H9 (cell line): ENCODE results near the gene CST4. TPM values are rescaled to one million over a fixed set of nuclear protein-coding genes. Genes with fewer than 3 reads are reported as not detected.
"Not testable (repeated sequence)": the region's sequence is repeated elsewhere in the genome, so short reads cannot be mapped to it uniquely, and the experiment has no call there.

ENCODE experiments used
- DNase-seq: peaks from one replicate; pipeline ENCODE4 v3.0.0-alpha.2; 2017
- H2AFZ ChIP-seq: one replicate; pipeline ENCODE4 v1.6.1; 2013; ENCODE audit warnings: mild to moderate bottlenecking, low read length, control low read depth, moderate library complexity
- H2AK5ac ChIP-seq: 2 replicates; pipeline ENCODE4 v1.6.1; 2013; ENCODE audit warnings: low read length, control low read depth, mixed read lengths; ENCODE audit not compliant: insufficient read length
- H2BK120ac ChIP-seq: one replicate; pipeline ENCODE4 v1.6.1; 2013; ENCODE audit warnings: low read depth, mild to moderate bottlenecking, low read length, control low read depth, inconsistent platforms; ENCODE audit not compliant: poor library complexity, severe bottlenecking
- H2BK12ac ChIP-seq: 2 replicates; pipeline ENCODE4 v1.6.1; 2013; ENCODE audit warnings: low read length, control low read depth, mixed read lengths, low read depth; ENCODE audit not compliant: insufficient read length
- H2BK15ac ChIP-seq: 2 replicates; pipeline ENCODE4 v1.6.1; 2013; ENCODE audit warnings: low read depth, low read length, control low read depth
- H2BK20ac ChIP-seq: one replicate; pipeline ENCODE4 v1.6.1; 2013; ENCODE audit warnings: low read depth, mild to moderate bottlenecking, low read length, control low read depth, inconsistent platforms; ENCODE audit not compliant: poor library complexity, severe bottlenecking
- H2BK5ac ChIP-seq: 2 replicates; pipeline ENCODE4 v1.6.1; 2013; ENCODE audit warnings: low read length, control low read depth, mixed read lengths; ENCODE audit not compliant: insufficient read length
- H3K14ac ChIP-seq: 2 replicates; pipeline ENCODE4 v1.6.1; 2013; ENCODE audit warnings: low read length, control low read depth; ENCODE audit not compliant: insufficient read depth
- H3K18ac ChIP-seq: 2 replicates; pipeline ENCODE4 v1.6.1; 2013; ENCODE audit warnings: low read depth, mild to moderate bottlenecking, mixed read lengths, low read length, control low read depth; ENCODE audit not compliant: insufficient read length
- H3K23ac ChIP-seq: 2 replicates; pipeline ENCODE4 v1.6.1; 2013; ENCODE audit warnings: low read length, control low read depth, mixed read lengths, low read depth; ENCODE audit not compliant: insufficient read length
- H3K23me2 ChIP-seq: 2 replicates; pipeline ENCODE4 v1.6.1; 2013; ENCODE audit warnings: low read depth, mild to moderate bottlenecking, mixed read lengths, low read length, control low read depth; ENCODE audit not compliant: insufficient read length, poor library complexity, severe bottlenecking
- H3K27ac ChIP-seq: 2 replicates; pipeline ENCODE4 v1.5.1; 2013; ENCODE audit warnings: low read length, control low read depth, mixed read lengths, low read depth; ENCODE audit not compliant: insufficient read length
- H3K27me3 ChIP-seq: 2 replicates; pipeline ENCODE4 v1.6.1; 2013; ENCODE audit warnings: low read length, control low read depth, inconsistent platforms; ENCODE audit not compliant: insufficient read depth
- H3K4ac ChIP-seq: 2 replicates; pipeline ENCODE4 v1.6.1; 2013; ENCODE audit warnings: low read depth, mild to moderate bottlenecking, control low read depth, inconsistent platforms, low read length, moderate library complexity
- H3K4me1 ChIP-seq: 2 replicates; pipeline ENCODE4 v1.6.1; 2013; ENCODE audit warnings: low read length, control low read depth, inconsistent platforms; ENCODE audit not compliant: insufficient read depth
- H3K4me2 ChIP-seq: 2 replicates; pipeline ENCODE4 v1.6.1; 2013; ENCODE audit warnings: low read length, control low read depth, mixed read lengths; ENCODE audit not compliant: insufficient read length, insufficient read depth
- H3K56ac ChIP-seq: 2 replicates; pipeline ENCODE4 v1.6.1; 2013; ENCODE audit warnings: low read depth, mild to moderate bottlenecking, mixed read lengths, low read length, control low read depth; ENCODE audit not compliant: insufficient read length
- H3K79me1 ChIP-seq: 2 replicates; pipeline ENCODE4 v1.6.1; 2013; ENCODE audit warnings: low read depth, mild to moderate bottlenecking, moderate library complexity, low read length, control low read depth, inconsistent platforms; ENCODE audit not compliant: insufficient read depth, poor library complexity, severe bottlenecking
- H3K79me2 ChIP-seq: 2 replicates; pipeline ENCODE4 v1.6.1; 2013; ENCODE audit warnings: low read length, control low read depth, inconsistent platforms; ENCODE audit not compliant: insufficient read depth
- H3K9ac ChIP-seq: 2 replicates; pipeline ENCODE4 v1.6.1; 2013; ENCODE audit warnings: low read length, control low read depth, mixed read lengths; ENCODE audit not compliant: insufficient read length; ENCODE audit errors: extremely low read depth
- H3K9me3 ChIP-seq: one replicate; pipeline ENCODE4 v1.6.1; 2013; ENCODE audit warnings: low read depth, low read length, inconsistent platforms; ENCODE audit not compliant: control insufficient read depth
- H3T11ph ChIP-seq: one replicate; pipeline ENCODE4 v1.6.1; 2013; ENCODE audit warnings: mild to moderate bottlenecking, low read length, control low read depth, inconsistent platforms
- H4K20me1 ChIP-seq: one replicate; pipeline ENCODE4 v1.6.1; 2013; ENCODE audit not compliant: control insufficient read depth, insufficient read length, insufficient read depth
- H4K5ac ChIP-seq: 2 replicates; pipeline ENCODE4 v1.6.1; 2013; ENCODE audit warnings: low read depth, mild to moderate bottlenecking, mixed read lengths, low read length, control low read depth; ENCODE audit not compliant: insufficient read length
- H4K8ac ChIP-seq: replicated peaks from 2 replicates; pipeline ENCODE4 v1.6.1; 2013; ENCODE audit warnings: low read length, control low read depth, mixed read lengths, low read depth; ENCODE audit not compliant: insufficient read length
- H4K91ac ChIP-seq: 2 replicates; pipeline ENCODE4 v1.6.1; 2013; ENCODE audit warnings: low read depth, mild to moderate bottlenecking, moderate library complexity, mixed read lengths, low read length, control low read depth; ENCODE audit not compliant: insufficient read length
- H3K27ac Mint-ChIP-seq, 3 experiments: 2 replicates in 2 of 3; 3 replicates in 1 of 3; pipeline ENCODE4 v1.8.0; 2020 to 2021; ENCODE audit warnings: mixed read lengths in 3 of 3, mild to moderate bottlenecking in 1 of 3, moderate library complexity in 1 of 3
- H3K27me3 Mint-ChIP-seq: 2 replicates; pipeline ENCODE4 v1.8.0; 2021; ENCODE audit warnings: low read depth, mild to moderate bottlenecking, moderate library complexity, mixed read lengths
- H3K36me3 Mint-ChIP-seq, 3 experiments: 2 replicates in 2 of 3; 3 replicates in 1 of 3; pipeline ENCODE4 v1.8.0; 2020 to 2021; ENCODE audit warnings: low read depth in 3 of 3, mixed read lengths in 3 of 3; ENCODE audit not compliant: insufficient read depth in 1 of 3
- H3K4me1 Mint-ChIP-seq, 2 experiments: 2 replicates each; pipeline ENCODE4 v1.8.0; 2020; ENCODE audit warnings: mixed read lengths in 2 of 2
- H3K4me3 Mint-ChIP-seq, 2 experiments: 2 replicates in 1 of 2; 3 replicates in 1 of 2; pipeline ENCODE4 v1.8.0; 2020 to 2021; ENCODE audit warnings: mild to moderate bottlenecking in 2 of 2, mixed read lengths in 2 of 2, moderate library complexity in 1 of 2
- H3K9me3 Mint-ChIP-seq, 2 experiments: 2 replicates in 1 of 2; 3 replicates in 1 of 2; pipeline ENCODE4 v1.8.0; 2020; ENCODE audit warnings: mild to moderate bottlenecking in 2 of 2, mixed read lengths in 2 of 2, moderate library complexity in 1 of 2
- WGBS: extraction: QIAGEN DNeasy Blood & Tissue Kit; methylation state at CpG from one replicate; pipeline ENCODE4 v1.1.7; 2013; ENCODE audit warnings: missing lambda C conversion rate, low lambda C conversion rate, mixed read lengths; ENCODE audit not compliant: insufficient read length; ENCODE audit errors: extremely low coverage; 5-methylcytosine and 5-hydroxymethylcytosine counted together
- total RNA-seq: library from RNA; stranded (reverse); gene quantifications from 2 replicates; pipeline ENCODE4 v1.2.1, GENCODE V29; 2021

The CST4 gene
- total RNA-seq, 1 experiment from 2014 or later: not detected

DNA sequence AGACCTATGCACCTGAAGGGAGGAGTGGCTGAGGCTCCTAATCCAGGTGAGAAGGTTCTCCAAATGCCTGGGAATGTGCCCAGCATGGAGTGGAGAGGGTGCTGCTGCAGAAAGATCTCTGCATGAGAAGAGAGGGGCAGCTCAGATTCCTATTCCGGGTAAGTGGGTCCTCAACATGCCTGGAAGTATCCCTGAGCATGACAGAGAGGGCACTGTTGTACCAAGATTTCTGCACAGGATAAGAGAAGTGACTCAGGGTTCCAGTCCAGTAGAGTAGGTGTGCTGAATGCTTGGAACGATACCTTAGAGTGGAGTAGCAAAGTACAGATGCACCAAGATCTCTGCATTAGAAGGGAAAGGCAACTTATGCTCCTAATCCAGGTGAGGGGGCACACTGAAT lies 46.1 kb upstream of the CST4 start:
- H2BK120ac ChIP-seq, H2AFZ ChIP-seq, H3K4me1 ChIP-seq, DNase-seq, H3K79me2 ChIP-seq, H3K23me2 ChIP-seq, H3K9me3 ChIP-seq, H3T11ph ChIP-seq, H3K4me1 Mint-ChIP-seq, H3K56ac ChIP-seq, H2BK15ac ChIP-seq, H2BK20ac ChIP-seq, H3K27me3 ChIP-seq, H3K23ac ChIP-seq, H3K9me3 Mint-ChIP-seq, H4K5ac ChIP-seq, H4K91ac ChIP-seq, H3K4me2 ChIP-seq, H3K27ac Mint-ChIP-seq, H3K14ac ChIP-seq, H2BK5ac ChIP-seq, H2AK5ac ChIP-seq, H4K20me1 ChIP-seq, H3K4ac ChIP-seq, H3K4me3 Mint-ChIP-seq, H3K9ac ChIP-seq, H2BK12ac ChIP-seq, H3K18ac ChIP-seq, H3K27ac ChIP-seq, H3K36me3 Mint-ChIP-seq, H4K8ac ChIP-seq, H3K79me1 ChIP-seq: not testable (repeated sequence)
- peaks cover 37% of the 10 kb centered on the region for H3K27me3 Mint-ChIP-seq
- WGBS: no CpG with 5 or more reads among the region's 2 CpGs

- H3K27me3 ChIP-seq, H3K36me3 Mint-ChIP-seq, H3K79me1 ChIP-seq, H3K79me2 ChIP-seq, H3K9me3 ChIP-seq, H2AFZ ChIP-seq, H2BK5ac ChIP-seq, H3K4ac ChIP-seq, H2AK5ac ChIP-seq, H3K27ac Mint-ChIP-seq, H3T11ph ChIP-seq, H4K20me1 ChIP-seq, H4K5ac ChIP-seq, H3K4me1 ChIP-seq, DNase-seq, H2BK15ac ChIP-seq, H3K4me2 ChIP-seq, H3K23ac ChIP-seq, H3K18ac ChIP-seq, H3K27ac ChIP-seq, H3K9ac ChIP-seq, H2BK20ac ChIP-seq, H2BK120ac ChIP-seq, H4K8ac ChIP-seq, H4K91ac ChIP-seq, H3K56ac ChIP-seq, H3K4me3 Mint-ChIP-seq, H3K14ac ChIP-seq, H3K4me1 Mint-ChIP-seq, H3K23me2 ChIP-seq, H2BK12ac ChIP-seq, H3K9me3 Mint-ChIP-seq: not testable (repeated sequence)
- H3K27me3 Mint-ChIP-seq: peaks cover 37% of the 10 kb centered on the region
- no CpG with 5 or more reads among the region's 1 CpG for WGBS
Measured at GRCh38 chr20:23734440-23734839, 45.6 kb upstream of the CST4 start.
